ENCODE data around the gene GJA10.

GJA10 gene

DNA sequence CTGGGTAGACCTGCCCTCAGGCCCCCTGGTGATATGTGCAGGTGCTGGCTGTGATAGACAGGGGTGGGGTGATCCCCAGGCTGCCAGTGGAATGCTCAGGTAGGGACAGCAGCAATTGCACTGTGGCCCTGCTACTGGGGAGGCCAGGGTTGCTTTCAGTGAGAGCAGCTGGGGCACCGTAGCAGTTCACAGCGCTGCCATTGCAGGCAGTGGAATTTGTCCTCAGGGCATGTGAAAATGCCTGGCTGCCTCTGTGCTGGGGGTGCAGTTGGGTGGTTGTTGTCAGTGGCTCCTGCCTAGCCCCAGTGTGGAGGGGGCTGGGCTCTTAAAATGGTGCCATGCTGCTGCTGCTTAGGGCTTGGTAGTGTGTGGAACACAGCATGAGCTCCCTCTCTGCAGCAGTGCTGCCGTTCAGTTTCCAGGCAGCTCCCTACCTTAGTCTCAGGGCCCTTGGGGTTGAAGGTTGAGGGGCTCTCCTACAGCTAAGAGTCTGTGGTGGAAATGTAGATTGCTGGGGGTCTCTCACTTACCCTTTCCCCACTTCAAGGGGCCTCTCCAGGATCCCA lies 23.6 kb downstream of the GJA10 start:
- DNase-seq: no peak

DNA sequence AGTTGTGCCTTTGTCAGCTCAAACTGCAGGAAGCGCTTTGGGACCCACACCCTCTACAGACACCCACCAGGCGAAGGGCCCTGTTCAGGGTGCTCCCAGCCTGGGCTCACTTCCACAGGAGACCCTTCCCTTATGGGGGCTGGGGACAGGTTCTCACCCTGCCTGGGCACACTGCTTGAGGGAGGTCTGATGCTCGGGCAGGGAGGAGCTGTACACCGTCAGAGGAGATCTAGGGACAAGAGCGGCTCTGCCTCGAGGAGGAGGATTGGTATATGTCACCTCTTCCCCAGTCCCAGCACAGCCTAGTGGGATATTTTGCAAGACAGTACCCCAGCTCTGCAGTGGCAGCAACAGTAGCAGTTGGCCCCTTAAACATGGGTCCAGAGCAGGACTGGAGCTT lies 26.9 kb downstream of the GJA10 start:
- DNase-seq: no peak

DNA sequence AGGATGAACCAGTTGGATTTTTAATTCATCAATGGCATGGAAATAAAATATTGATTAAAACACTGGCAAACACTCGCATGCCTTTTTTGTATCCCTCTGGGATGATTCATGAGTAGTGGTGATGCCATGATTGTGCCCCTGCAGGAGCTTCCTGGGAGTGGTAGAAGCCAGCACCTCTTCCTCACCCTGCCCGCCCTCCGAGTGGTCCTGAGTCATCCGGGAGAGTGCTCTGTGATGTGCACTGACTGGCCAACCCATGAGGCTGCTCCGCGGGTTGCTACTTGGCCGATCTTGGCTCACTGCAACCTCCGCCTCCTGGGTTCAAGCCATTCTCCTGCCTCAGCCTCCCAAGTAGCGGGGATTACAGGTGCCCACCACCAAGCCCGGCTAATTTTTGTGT lies 27.4 kb downstream of the GJA10 start:
- no peak for DNase-seq

DNA sequence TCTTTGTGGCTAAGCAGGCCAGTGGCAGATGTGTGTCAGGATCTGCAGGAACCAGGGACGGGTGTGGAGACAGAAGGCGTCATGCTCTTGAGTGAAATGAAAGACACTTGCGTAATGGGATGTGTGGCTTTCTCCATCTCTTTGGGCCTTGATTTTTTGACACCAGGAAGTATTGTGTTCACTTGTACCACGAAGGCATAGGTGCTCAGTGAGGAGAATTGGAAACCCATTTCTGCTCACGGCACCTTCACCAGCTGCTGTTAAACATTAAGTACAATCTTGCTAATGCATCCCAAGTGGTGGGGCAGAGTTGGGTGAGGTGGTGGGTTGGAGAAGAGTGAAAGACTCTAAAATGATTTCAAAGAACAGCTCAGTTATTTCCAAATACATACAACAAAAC lies 30.0 kb downstream of the GJA10 start:
- DNase-seq: no peak

DNA sequence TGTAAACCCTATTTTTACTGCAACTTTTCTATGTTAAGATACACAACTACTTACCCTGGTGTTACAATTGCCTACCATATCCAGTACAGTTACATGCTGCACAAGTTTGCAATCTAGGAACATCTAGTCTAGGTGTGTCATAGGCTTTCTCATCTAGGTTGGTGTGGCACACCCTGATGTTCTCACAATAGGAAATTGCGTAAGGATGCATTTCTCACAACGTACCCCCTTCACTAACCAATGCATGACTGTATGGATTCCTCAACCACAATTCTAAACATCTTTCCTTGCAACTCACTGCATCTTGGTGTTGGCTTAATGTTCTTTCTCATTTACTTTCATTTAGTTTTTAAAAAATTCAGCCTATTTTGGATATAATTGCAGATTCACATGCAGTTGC lies 31.6 kb downstream of the GJA10 start:
- DNase-seq: no peak

DNA sequence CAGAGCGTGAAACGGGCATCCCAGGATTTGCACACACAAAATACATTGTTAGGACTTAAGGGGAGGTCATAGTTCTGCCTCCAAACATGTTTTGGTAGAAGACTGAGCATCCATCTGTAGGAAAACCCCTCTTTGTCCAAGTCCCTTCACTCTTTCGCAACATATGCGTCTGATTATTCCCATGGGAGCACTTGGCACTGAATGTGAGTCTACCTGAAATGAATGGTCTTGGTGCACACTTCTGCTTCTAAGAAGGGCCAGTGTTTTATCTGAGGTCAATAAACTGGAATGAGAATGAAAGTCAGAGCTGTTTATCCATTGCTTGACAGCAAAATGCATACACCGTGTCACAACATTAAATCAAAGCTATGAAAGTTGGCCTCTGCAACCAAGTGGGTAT lies 33.0 kb downstream of the GJA10 start:
- DNase-seq: no peak

DNA sequence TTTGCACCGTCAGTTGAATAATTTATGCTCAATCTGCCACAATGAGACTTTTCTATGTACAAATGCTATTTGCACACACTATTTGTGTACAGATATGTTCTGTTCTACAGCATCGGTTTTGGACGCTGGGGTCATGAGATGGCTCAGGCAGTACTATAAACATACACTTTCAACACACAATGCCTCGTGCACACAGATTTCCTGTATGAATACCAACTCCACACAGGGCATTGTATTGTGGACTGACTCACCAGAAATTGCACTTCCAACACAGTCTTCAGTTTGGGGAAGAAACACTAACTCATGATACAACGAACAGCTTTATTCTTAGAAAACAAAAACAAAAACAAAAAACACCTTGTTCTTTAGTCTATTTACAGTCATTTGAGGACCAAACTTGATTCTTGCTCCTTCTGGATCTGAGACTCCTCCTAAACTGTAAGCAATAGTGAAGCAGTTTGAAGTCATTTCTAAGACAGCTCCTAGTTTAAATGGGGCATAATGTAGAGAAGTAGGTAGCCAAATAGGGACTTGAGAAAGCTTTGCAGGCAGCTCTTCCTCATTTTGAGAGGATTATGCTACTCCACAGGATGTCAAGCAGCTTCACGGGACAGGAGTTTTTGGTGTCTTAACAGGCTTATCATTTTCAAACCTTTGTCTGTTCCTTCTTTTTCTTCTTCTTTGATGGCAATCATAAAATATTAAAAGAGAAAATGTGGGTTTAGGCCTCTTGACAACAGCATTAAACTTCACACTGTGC lies 33.7 kb downstream of the GJA10 start:
- DNase-seq: no peak

DNA sequence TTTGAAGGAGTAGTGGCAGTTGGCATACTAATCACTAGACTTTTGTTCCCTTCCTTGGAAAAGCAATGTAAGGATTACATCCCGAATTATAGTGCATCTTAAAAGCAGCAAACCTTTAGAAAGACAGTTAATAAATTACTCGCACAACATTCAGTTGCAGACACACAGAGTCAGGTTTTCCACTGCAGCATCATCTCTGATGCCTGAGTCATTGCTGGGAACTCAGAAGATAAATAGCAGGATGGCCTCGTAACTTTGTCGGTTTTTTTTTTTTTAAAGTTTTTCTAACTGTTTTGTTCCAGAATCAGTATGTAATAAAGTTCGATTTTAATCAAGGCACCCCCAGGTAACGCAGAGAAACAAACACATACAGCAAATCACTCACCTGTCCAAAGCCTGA lies 34.3 kb downstream of the GJA10 start:
- DNase-seq: no peak

DNA sequence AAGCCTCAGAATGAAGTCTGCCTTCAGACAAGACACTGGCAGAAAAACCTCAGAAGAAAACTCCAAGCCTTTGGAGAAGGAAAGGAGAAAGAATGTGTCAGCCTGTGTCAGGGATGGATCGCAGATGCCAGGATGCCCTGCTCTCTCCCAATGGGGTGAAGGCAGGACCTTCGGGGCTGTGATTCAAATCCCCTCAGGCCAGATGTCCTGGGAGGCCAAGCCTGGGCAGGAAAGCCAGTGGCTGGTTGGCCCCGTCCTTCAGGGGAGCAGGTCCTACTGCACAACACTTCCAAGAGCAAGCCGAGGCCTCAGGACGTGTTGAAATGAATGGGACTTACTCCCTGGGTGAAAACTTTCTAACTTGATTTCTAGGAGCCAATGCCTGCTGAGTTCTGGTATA lies 36.5 kb downstream of the GJA10 start:
- DNase-seq: no peak

DNA sequence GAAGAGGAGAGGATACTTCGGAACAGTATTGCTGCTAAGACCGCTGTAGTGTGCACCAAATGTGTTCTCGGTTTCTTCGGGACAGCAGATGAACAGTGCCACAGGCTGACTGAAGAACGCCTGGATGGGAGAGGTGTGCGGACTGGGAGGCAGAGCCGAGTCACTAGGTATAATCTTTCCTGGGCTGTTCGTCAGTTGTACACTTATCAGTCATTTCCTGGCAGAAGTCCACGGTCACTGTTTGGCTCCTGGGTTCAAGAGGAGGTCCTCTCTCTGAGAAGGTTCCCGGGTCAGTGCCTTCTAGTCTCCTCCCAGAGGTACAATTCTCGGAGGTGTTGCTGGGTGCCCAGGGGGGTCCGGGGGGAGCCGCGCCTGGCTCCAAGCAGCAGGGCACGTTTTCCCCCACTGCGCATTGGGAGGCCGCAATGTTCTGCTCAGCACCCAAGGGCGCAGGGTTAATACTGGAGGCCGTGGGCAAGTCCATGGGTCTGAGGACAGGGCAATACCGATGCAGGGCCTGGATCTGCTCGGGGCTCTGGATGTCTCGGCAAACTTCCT lies 38.1 kb downstream of the GJA10 start:
- no peak for DNase-seq

DNA sequence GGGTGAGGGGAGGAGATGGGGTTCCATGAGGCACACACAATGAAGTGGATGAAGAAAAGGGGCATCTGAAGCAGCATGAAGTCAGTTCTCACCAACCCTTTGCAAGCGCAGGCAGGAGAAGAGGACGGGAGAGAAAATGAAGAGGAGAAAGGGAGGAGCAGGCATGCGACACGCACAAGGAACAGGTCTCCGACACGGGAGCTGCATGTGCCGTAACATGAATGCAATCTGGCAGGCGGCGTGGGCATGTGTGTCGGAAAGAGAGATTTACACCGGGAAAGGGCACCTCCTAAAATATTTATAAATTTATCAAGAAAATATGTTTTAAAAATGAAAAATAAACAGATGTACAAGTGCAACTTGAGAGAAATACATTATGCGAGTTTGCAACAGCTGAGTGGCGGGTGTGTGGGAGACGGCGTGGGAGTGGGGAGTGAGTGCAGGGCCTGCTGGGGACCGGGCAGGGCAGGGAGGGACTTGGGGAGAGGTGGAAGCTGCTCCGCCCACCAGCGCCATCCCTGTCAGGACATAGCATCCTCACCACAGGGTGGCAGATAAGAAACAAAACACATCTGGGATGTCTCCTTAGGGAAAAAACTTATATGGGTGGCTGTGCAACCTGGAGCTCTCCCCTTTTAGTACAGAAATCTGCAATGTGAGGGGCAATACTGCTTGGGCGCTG lies 40.6 kb downstream of the GJA10 start:
- DNase-seq: no peak

DNA sequence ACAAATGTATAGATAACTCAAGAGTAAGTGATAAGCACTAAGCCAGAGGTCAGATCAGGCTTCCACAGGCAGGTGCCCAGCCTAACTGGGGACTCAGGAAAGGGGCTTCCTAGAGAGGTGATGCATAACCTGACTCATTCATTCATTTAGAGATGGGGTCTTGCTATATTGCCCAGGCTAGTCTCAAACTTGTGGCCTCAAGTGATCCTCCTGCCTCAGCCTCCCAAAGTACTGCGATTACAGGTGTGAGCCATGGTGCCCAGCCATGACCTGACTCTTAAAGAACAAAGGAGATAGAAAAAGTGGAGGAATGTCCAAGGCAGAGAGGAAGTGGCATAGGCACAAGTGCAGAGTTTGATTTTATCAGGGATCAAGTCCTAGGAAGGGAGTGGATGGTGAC lies 41.9 kb downstream of the GJA10 start:
- no peak for DNase-seq

DNA sequence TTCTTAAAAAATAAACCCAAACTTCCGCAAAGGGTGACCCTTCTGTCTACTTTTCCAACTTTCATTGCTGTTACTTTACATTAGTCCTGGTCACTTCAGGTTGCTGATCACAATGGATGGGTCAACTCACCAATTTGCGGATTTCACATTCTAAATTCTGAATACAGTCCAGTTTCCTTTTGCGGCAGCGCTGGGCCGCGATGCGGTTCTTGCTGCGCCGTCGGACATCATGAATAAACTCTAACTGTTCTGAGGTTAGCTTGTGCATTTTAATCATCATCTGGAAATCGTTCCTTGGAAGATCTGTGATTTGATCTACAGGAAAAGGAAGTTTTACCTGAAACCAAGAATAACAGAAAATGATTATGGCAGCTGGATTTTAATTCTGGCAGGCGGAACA lies 43.7 kb downstream of the GJA10 start:
- no peak for DNase-seq

DNA sequence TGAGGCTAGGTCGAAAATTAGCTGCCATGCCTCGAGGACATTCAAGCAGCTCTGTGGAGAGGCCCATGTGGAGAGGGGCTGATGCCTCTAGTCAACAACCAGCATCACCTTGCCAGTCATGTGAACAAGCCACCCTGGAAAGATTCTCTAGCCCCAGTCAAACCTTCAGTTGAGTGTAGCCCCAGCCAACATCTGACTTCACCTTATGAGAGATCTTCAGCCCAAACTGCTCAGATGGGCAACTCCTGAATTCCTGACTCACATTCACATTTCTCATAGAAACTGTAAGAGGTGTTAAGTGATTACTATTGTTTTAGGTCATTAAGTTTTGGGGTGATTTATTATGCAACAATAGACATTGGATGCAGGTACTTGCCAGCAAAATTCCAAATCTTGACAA lies 44.9 kb downstream of the GJA10 start:
- DNase-seq: no peak

DNA sequence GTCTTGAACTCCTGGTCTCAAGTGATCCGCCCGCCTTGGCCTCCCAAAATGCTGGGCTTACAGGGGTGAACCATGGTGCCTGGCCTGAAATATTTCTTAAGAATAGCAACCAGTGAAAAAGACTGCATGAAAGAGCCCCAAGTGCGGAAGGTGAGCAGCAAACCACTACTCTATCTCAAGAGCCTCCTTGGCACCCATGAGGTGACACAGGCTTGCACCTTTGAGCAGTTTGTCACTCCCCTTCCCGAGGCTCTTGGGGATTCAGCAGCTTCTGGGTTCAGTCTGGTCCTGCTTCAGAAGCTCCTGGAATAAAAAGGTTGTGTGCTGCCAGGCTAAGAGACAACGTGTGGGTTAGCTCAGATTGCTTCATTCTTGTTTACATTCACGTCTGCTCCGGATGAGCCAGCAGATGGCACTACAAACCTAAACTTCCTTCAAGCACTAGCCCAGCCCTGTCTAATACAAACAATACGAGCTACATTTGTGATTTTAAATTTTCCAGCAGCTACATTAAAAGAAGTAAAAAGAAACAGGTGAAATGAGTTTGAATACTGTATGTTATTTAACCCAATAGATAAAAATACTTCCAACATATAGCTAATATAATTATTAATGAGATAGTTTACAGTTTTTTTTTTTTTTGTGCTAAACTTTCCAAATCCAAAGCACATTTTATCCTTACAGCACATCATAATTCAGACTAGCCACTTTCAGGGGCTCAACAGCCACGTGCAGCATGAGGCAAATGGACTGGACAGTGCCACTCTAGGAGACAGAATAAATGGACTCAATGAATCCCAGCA lies 46.2 kb downstream of the GJA10 start:
- DNase-seq: no peak

DNA sequence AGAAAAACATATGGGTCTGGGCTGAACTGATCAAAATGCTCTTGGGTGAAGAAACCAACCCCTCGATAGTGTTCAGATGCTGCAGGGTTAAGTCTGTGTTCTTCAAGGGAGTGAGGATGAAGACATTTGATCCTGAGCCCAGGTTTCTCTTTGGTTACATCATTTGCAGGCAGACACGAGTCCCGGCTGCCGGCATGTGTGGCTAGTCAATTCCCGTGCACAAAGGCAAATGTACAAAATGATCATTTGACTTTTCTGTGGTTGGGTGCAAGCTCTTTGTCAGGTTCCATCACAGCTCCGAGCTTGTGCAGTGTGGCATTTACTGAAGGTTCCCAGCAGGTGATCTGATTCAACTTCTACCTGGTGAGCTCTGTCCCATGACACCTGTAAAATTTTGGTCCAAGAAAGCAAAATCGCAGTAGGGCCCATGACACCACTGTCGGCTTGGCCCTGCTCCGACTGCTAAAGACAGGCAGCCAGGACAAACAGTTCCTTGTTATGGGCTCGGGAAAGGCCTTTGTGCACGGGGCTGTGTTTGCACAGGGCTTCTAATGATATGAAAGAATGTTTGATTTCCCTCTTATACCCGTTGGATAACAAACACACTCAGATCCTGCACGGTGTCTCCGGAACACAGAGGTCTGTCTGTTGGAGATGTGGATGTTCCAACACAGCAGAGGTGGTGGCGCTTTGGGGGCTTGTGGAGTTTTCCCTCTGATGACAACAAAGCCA lies 46.9 kb downstream of the GJA10 start:
- no peak for DNase-seq

DNA sequence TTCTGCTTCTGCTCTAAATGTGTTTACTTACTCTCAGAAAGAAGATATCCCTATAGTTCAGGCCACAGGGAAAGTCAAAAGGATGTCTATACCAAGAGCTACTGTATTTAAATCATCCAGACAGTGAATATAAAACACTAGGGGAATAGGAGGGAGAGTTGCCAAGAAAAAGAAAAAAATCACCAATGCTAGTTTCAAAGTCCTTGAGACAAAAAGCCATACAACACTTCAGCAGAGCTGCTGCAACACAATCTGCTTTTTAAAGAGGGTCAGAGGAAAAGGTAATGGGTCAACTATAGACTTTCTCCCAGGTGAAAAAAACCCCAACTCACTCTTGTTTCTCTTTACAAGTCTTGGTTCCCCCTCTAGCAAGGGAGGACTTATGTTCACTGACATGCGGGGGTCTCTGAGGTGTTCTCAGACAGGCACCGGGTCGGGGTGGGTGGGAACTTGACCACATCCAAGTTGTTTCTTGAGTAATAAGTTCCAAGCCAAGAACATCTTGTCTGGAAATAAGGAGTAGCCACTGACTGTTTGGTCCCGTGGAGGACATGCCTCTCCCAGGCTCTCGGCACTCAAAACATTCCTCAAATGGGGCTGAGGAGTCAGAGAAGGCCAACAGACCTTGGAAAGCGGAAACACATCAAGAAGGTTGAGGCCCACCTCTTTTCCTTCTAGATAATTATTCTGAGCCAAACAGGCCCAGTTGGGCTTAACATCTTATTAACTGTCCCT lies 47.7 kb downstream of the GJA10 start:
- DNase-seq: no peak

DNA sequence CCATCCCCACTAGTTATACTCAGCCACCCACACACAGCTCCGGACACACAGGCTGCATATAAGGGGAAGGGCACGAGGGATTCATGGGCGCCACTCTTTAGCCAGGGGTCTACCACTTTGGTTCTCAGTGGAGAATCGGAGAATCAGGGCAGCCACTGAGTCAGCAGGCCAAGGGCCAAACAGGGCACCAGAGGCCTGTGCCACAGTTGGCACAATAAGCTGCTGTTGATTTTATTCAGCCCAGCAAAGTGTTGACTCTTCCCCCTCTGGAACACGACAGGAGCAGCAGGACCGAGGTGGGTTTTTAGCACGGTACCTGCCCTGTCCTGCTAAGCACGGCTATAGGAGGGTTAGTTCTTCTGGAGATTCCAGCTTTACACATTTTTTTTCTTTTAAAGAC lies 48.3 kb downstream of the GJA10 start:
- DNase-seq: no peak

DNA sequence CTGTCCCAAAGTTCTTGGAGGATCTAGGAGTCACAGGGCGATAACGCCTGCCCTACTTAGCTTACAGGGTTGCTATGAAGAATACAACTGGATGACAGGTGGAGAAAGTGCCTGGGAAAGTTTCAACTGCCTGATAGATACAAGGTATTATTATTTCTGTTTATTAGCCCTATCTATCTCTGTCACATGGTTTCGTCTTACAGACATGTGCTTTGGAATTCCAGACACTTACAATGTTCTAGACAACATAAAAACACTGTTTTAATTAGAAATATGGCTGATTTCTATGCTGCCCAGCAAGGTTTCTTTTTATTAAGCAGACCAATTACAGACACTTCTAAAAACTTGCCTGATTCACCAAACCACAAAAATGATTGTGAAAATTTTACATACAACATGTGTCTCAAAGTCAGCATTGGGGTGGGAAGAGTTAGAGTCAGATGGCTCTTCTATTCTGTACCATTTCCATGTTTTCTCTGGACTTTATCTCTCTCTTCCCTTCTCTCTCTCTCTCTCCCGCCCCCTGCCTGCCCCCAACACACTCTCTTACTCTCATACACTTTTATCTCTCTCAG lies 50.0 kb downstream of the GJA10 start:
- DNase-seq: no peak

DNA sequence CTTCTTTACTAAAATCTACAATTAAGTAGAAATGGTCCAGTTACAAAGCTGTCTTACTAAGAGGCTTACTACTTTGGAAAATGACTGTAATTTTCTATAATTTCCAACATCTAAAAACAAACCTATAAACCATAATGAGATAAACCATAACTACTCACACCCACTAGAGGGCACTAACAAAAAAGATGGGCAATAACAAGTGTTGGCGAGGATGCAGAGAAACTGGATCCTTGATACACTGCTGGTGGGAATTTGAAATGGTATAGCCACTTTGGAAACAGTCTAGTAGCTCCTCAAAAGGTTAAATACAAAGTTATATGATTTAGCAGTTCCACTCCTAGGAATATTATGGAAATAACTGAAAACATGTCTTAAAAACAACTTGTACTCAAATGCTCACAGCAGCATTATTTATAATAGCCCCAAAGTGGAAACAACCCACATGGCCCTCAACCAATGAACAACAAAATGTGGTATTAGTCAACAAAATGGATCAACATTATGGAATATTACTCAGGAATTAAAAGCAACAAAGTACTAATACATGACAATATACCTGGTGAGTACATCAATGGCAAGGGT lies 50.6 kb downstream of the GJA10 start:
- DNase-seq: no peak

All from SIG-M5 (cell line).